Fibroblast of pulmonary artery (primary cell): Measurements from ENCODE around the gene STK24.

Experiments
- DNase-seq: peaks from one replicate; pipeline ENCODE4 v3.0.0-alpha.2; 2010; ENCODE audit warnings: low read depth
- H3K4me3 ChIP-seq: replicated peaks from 2 replicates; pipeline ENCODE4 v1.5.1; 2011; ENCODE audit warnings: low read depth, mild to moderate bottlenecking, control low read depth, low read length, moderate library complexity
- TF ChIP-seq, protein P1 (sequence below): IDR thresholded peaks from 2 replicates; pipeline ENCODE4 v1.5.1; 2011; ENCODE audit warnings: mild to moderate bottlenecking, control low read depth, low read length, inconsistent platforms; ENCODE audit errors: missing control alignments

Gene STK24

GRCh38 chr13:98525456-98526181, 51.3 kb downstream of the STK24 start:
- no peak overlapping the region for H3K4me3 ChIP-seq
- TF ChIP-seq, protein P1, sequence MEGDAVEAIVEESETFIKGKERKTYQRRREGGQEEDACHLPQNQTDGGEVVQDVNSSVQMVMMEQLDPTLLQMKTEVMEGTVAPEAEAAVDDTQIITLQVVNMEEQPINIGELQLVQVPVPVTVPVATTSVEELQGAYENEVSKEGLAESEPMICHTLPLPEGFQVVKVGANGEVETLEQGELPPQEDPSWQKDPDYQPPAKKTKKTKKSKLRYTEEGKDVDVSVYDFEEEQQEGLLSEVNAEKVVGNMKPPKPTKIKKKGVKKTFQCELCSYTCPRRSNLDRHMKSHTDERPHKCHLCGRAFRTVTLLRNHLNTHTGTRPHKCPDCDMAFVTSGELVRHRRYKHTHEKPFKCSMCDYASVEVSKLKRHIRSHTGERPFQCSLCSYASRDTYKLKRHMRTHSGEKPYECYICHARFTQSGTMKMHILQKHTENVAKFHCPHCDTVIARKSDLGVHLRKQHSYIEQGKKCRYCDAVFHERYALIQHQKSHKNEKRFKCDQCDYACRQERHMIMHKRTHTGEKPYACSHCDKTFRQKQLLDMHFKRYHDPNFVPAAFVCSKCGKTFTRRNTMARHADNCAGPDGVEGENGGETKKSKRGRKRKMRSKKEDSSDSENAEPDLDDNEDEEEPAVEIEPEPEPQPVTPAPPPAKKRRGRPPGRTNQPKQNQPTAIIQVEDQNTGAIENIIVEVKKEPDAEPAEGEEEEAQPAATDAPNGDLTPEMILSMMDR = no peak
- no peak for DNase-seq

DNA sequence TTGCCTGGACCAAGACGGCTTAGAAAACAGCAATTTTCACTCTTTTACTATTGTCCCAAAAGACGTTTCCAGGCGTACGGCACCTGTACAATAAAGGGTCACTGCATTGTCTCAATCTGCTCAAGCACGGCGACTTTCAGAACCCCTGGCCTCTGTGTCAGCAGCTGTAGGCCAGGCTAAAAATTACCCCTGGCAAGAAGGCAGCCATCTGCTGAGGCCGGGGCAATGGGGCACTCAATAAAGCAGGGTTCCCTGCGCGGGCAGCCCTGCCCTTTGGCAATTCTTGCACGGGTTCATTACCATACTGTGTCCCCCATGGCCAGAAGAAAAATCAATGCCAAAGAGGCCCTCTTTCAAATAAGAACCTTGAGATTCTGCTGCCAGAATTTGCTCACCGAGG, 52.1 kb downstream of the STK24 start:
- H3K4me3 ChIP-seq = no peak overlapping the region
- DNase-seq = no peak
- TF ChIP-seq, protein P1 = no peak

- TF ChIP-seq, protein P1 = no peak
- H3K4me3 ChIP-seq = no peak overlapping the region
- DNase-seq = no peak
Observed at GRCh38 chr13:98524391-98524790, 52.5 kb downstream of the STK24 start.

DNA sequence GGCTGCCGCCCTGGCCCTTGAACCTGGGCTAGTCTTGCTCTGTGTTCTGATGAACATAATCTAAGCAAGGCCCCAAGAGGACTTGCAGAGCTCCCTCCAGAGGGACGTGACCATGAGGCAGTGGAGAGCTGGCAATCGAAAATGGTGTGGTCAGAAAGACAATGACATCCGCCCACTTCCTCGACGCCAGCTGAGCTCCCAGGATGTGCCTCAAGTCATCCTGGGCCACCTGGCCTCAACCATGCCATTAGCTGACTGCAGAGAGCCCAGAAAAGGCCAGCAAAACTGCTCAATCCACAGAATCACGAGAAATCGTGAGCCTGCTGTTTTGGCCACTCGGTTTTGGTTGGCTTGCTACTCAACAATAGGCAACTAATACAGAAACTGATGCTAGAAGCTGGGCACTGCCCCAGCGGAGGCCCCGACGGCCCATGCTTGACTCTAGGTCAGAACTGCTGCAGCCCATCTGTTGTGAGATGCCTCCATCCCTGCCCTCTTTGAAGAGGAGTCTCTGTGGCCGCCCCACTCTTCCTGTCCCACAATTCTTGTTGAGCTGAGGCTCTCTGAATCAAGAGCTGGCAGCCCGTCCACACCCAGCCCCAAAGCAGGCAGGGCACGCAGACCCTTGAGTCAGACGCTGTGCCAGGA, 53.3 kb downstream of the STK24 start:
- no peak overlapping the region for H3K4me3 ChIP-seq
- TF ChIP-seq, protein P1 = no peak
- DNase-seq = no peak

- no peak overlapping the region for H3K4me3 ChIP-seq
- TF ChIP-seq, protein P1 = no peak
- no peak for DNase-seq
Observed at GRCh38 chr13:98522371-98522770, 54.5 kb downstream of the STK24 start.

- no peak overlapping the region for H3K4me3 ChIP-seq
- no peak for DNase-seq
- TF ChIP-seq, protein P1 = no peak
Observed at GRCh38 chr13:98521461-98522247, 55.3 kb downstream of the STK24 start.
